Neural progenitor cell (in vitro differentiated cells): ENCODE measurements around the gene STK17B. TPM values are rescaled to one million over a fixed set of nuclear protein-coding genes. Genes with fewer than 3 reads are reported as not detected.

Source experiments
- DNase-seq: peaks from one replicate; pipeline ENCODE4 v3.0.0-alpha.2; 2016; ENCODE audit warnings: low spot score
- H2AFZ ChIP-seq: fragments of 200-600 bp; sonication (generic); replicated peaks from 2 replicates; pipeline ENCODE4 v1.6.1; 2016; ENCODE audit warnings: antibody characterized with exemption
- H3F3A ChIP-seq: fragments of 200-600 bp; sonication (generic); 2 replicates; pipeline ENCODE4 v1.6.1; 2016; ENCODE audit warnings: antibody characterized with exemption, low read depth
- H3K27ac ChIP-seq: fragments of 200-600 bp; sonication (generic); 2 replicates; pipeline ENCODE4 v1.5.1; 2016; ENCODE audit warnings: mild to moderate bottlenecking
- H3K27me3 ChIP-seq: fragments of 200-600 bp; sonication (generic); 2 replicates; pipeline ENCODE4 v1.6.1; 2016; ENCODE audit warnings: mild to moderate bottlenecking, moderate library complexity
- H3K36me3 ChIP-seq: fragments of 200-600 bp; sonication (generic); 2 replicates; pipeline ENCODE4 v1.5.1; 2016
- H3K4me1 ChIP-seq: fragments of 200-600 bp; sonication (generic); 2 replicates; pipeline ENCODE4 v1.6.1; 2016; ENCODE audit warnings: mixed run types
- H3K4me2 ChIP-seq: fragments of 200-600 bp; sonication (generic); 2 replicates; pipeline ENCODE4 v1.6.1; 2016
- H3K4me3 ChIP-seq: fragments of 200-600 bp; sonication (generic); 2 replicates; pipeline ENCODE4 v1.5.1; 2016
- H3K79me2 ChIP-seq: fragments of 200-600 bp; sonication (generic); 2 replicates; pipeline ENCODE4 v1.6.1; 2016; ENCODE audit warnings: low read depth
- H3K9ac ChIP-seq: fragments of 200-600 bp; sonication (generic); 2 replicates; pipeline ENCODE4 v1.6.1; 2016
- H3K9me3 ChIP-seq: fragments of 200-600 bp; sonication (generic); 2 replicates; pipeline ENCODE4 v1.5.1; 2016; ENCODE audit warnings: low read depth
- H4K20me1 ChIP-seq: fragments of 200-600 bp; sonication (generic); 2 replicates; pipeline ENCODE4 v1.6.1; 2016; ENCODE audit warnings: low read depth
- H3K27ac Mint-ChIP-seq: 3 replicates; pipeline ENCODE4 v1.8.0; 2021; ENCODE audit warnings: mixed read lengths
- H3K27me3 Mint-ChIP-seq: 2 replicates; pipeline ENCODE4 v1.8.0; 2022; ENCODE audit warnings: low read depth, mild to moderate bottlenecking, inconsistent platforms, moderate library complexity, mixed read lengths; ENCODE audit not compliant: insufficient read depth
- H3K36me3 Mint-ChIP-seq: 3 replicates; pipeline ENCODE4 v1.8.0; 2021; ENCODE audit warnings: mixed read lengths
- H3K4me1 Mint-ChIP-seq: 3 replicates; pipeline ENCODE4 v1.8.0; 2021; ENCODE audit warnings: mixed read lengths
- H3K4me3 Mint-ChIP-seq: 3 replicates; pipeline ENCODE4 v1.8.0; 2021; ENCODE audit warnings: mild to moderate bottlenecking, moderate library complexity, mixed read lengths
- H3K9me3 Mint-ChIP-seq: 3 replicates; pipeline ENCODE4 v1.8.0; 2020; ENCODE audit warnings: mixed read lengths
- CTCF ChIP-seq: fragments of 200-600 bp; sonication (generic); IDR thresholded peaks from 2 replicates; pipeline ENCODE4 v1.5.1; 2017; ENCODE audit warnings: antibody characterized with exemption, mild to moderate bottlenecking
- EZH2 ChIP-seq: fragments of 200-600 bp; sonication (generic); IDR thresholded peaks from 2 replicates; pipeline ENCODE4 v1.6.1; 2017; ENCODE audit warnings: antibody characterized with exemption, mild to moderate bottlenecking, moderate library complexity
- EZH2phosphoT487 ChIP-seq: fragments of 200-600 bp; sonication (generic); IDR thresholded peaks from 2 replicates; pipeline ENCODE4 v1.6.1; 2017; ENCODE audit warnings: antibody characterized with exemption
- total RNA-seq: library from RNA; depleted of rRNA; stranded (reverse); fragments of >200 nt; gene quantifications from 2 replicates; pipeline ENCODE4 v1.2.3, GENCODE V29; 2015; ENCODE audit warnings: low replicate concordance

Gene STK17B
- total RNA-seq, 1 donor from 2014 or later: 35.4 TPM

GRCh38 chr2:196168181-196168580 lies 3.2 kb downstream of the STK17B start:
- Histone ChIP-seq H3K27me3 (peaks cover 19% of the 10 kb centered on the region), H3K4me2 (peak overlapping the region; percentile 29), H4K20me1 (no peaks in the 10 kb centered on the region), H3F3A (peaks cover 15% of the 10 kb centered on the region), H3K27ac (no peak overlapping the region), H3K36me3 (no peaks in the 10 kb centered on the region), H3K79me2 (peaks cover 66% of the 10 kb centered on the region), H3K9ac (no peak overlapping the region), H3K9me3 (no peaks in the 10 kb centered on the region), H3K4me3 (no peak overlapping the region), H2AFZ (no peak overlapping the region), H3K4me1 (peaks cover 43% of the 10 kb centered on the region)
- no peak for TF ChIP-seq CTCF
- no peak for TF ChIP-seq EZH2phosphoT487
- TF ChIP-seq EZH2: no peak
- Mint-ChIP-seq H3K4me1 (peaks cover 18% of the 10 kb centered on the region), H3K4me3 (no peak overlapping the region), H3K27ac (no peak overlapping the region), H3K27me3 (peaks cover 8% of the 10 kb centered on the region), H3K9me3 (no peaks in the 10 kb centered on the region), H3K36me3 (peaks cover 2% of the 10 kb centered on the region)
- no peak for DNase-seq

GRCh38 chr2:196167666-196168065 lies 3.7 kb downstream of the STK17B start:
- Histone ChIP-seq H3K4me2 (peak overlapping the region; percentile 29), H3K27me3 (peaks cover 14% of the 10 kb centered on the region), H3K27ac (no peak overlapping the region), H3K79me2 (peaks cover 66% of the 10 kb centered on the region), H3F3A (peaks cover 15% of the 10 kb centered on the region), H3K9me3 (no peaks in the 10 kb centered on the region), H4K20me1 (no peaks in the 10 kb centered on the region), H3K36me3 (no peaks in the 10 kb centered on the region), H3K9ac (no peak overlapping the region), H2AFZ (no peak overlapping the region), H3K4me1 (peaks cover 43% of the 10 kb centered on the region), H3K4me3 (no peak overlapping the region)
- Mint-ChIP-seq H3K4me3 (no peak overlapping the region), H3K27me3 (peaks cover 3% of the 10 kb centered on the region), H3K36me3 (peaks cover 7% of the 10 kb centered on the region), H3K9me3 (no peaks in the 10 kb centered on the region), H3K27ac (no peak overlapping the region), H3K4me1 (peaks cover 18% of the 10 kb centered on the region)
- peak; percentile 19 for DNase-seq
- TF ChIP-seq EZH2 (no peak), EZH2phosphoT487 (no peak), CTCF (no peak)

GRCh38 chr2:196166876-196167275 lies 4.5 kb downstream of the STK17B start:
- Mint-ChIP-seq H3K9me3 (no peaks in the 10 kb centered on the region), H3K27me3 (no peaks in the 10 kb centered on the region), H3K36me3 (peaks cover 11% of the 10 kb centered on the region), H3K4me1 (peaks cover 18% of the 10 kb centered on the region), H3K4me3 (no peak overlapping the region), H3K27ac (no peak overlapping the region)
- TF ChIP-seq CTCF (no peak), EZH2phosphoT487 (no peak), EZH2 (no peak)
- H3K4me3 ChIP-seq: no peak overlapping the region
- no peak overlapping the region for H3K9ac ChIP-seq
- H3K4me1 ChIP-seq: peaks cover 43% of the 10 kb centered on the region
- no peaks in the 10 kb centered on the region for H3K9me3 ChIP-seq
- peak overlapping the region; percentile 29 for H3K4me2 ChIP-seq
- H3K27ac ChIP-seq: no peak overlapping the region
- no peak for DNase-seq
- no peaks in the 10 kb centered on the region for H3K36me3 ChIP-seq
- H3F3A ChIP-seq: peaks cover 15% of the 10 kb centered on the region
- peaks cover 6% of the 10 kb centered on the region for H3K27me3 ChIP-seq
- no peaks in the 10 kb centered on the region for H4K20me1 ChIP-seq
- peaks cover 66% of the 10 kb centered on the region for H3K79me2 ChIP-seq
- H2AFZ ChIP-seq: no peak overlapping the region
